ENCODE results near the gene JOSD2. TPM values are rescaled to one million over a fixed set of nuclear protein-coding genes. Genes with fewer than 3 reads are reported as not detected.

The JOSD2 gene
- total RNA-seq, 6 donors from 2014 or later = 22.6 to 59.2 (median 40.1) TPM

- ATAC-seq (ENCODE audit: low FRiP score in 2 of 2) (no peak), DNase-seq (peak in 1 of 2 donors; percentile 85)
- Histone ChIP-seq H3K4me3 (no peak overlapping the region), H3K4me1 (peaks cover 8 to 19% (median 12%) of the 10 kb centered on the region in 4 donors), H3K27ac (no peak overlapping the region), H3K27me3 (no peaks in the 10 kb centered on the region), H3K36me3 (peaks cover 0 to 10% (median 3%) of the 10 kb centered on the region in 4 donors), H3K9me3 (no peaks in the 10 kb centered on the region)
- TF ChIP-seq EP300 (IDR thresholded peaks at IDR 0.05) (no peak), POLR2AphosphoS5 (IDR thresholded peaks at IDR 0.05) (no peak), CTCF (IDR thresholded peaks at IDR 0.05) (no peak), POLR2A (IDR thresholded peaks at IDR 0.05) (no peak)
- 96% methylated on average over 11 to 29 of the region's 30 CpGs for WGBS, 2 donors
Measured at GRCh38 chr19:50505856-50506611, 5.0 kb downstream of the JOSD2 start.

GRCh38 chr19:50501568-50502475, 9.2 kb downstream of the JOSD2 start:
- no peak overlapping the region for H3K27ac ChIP-seq

GRCh38 chr19:50501186-50501567, 9.8 kb downstream of the JOSD2 start:
- Histone ChIP-seq H3K27ac (no peak overlapping the region), H3K4me3 (no peak overlapping the region), H3K4me1 (peaks cover 0 to 17% (median 8%) of the 10 kb centered on the region in 4 donors), H3K36me3 (peaks cover 0 to 7% (median 3%) of the 10 kb centered on the region in 4 donors), H3K9me3 (no peaks in the 10 kb centered on the region), H3K27me3 (no peaks in the 10 kb centered on the region)
- DNase-seq = no peak
- peak; percentile 5 to 33 for ATAC-seq (ENCODE audit: low FRiP score in 2 of 2)
- WGBS, 2 donors = 70 to 86% methylated on average over 2 to 12 of the region's 12 CpGs
- TF ChIP-seq POLR2AphosphoS5 (IDR thresholded peaks at IDR 0.05) (no peak), CTCF (IDR thresholded peaks at IDR 0.05) (no peak), POLR2A (IDR thresholded peaks at IDR 0.05) (no peak), EP300 (IDR thresholded peaks at IDR 0.05) (no peak)

More at GRCh38 chr19:50501568-50502475, 9.2 kb downstream of the JOSD2 start:
- peaks cover 0 to 10% (median 3%) of the 10 kb centered on the region in 4 donors for H3K36me3 ChIP-seq
- H3K9me3 ChIP-seq = no peaks in the 10 kb centered on the region
- no peaks in the 10 kb centered on the region for H3K27me3 ChIP-seq
- H3K4me3 ChIP-seq = no peak overlapping the region
- H3K4me1 ChIP-seq = peaks cover 0 to 17% (median 8%) of the 10 kb centered on the region in 4 donors
- ATAC-seq (ENCODE audit: low FRiP score in 2 of 2) (peak; percentile 12 to 47), DNase-seq (no peak)
- no peak for TF ChIP-seq POLR2AphosphoS5 (IDR thresholded peaks at IDR 0.05)
- no peak for TF ChIP-seq POLR2A (IDR thresholded peaks at IDR 0.05)
- no peak for TF ChIP-seq EP300 (IDR thresholded peaks at IDR 0.05)
- no peak for TF ChIP-seq CTCF (IDR thresholded peaks at IDR 0.05)
- 60 to 67% methylated on average over 25 of the region's 25 CpGs for WGBS, 2 donors

- Histone ChIP-seq H3K4me3 (no peak overlapping the region), H3K9me3 (no peaks in the 10 kb centered on the region), H3K36me3 (peaks cover 0 to 3% (median under 1%) of the 10 kb centered on the region in 4 donors), H3K4me1 (peaks cover 0 to 17% (median 8%) of the 10 kb centered on the region in 4 donors), H3K27me3 (no peaks in the 10 kb centered on the region), H3K27ac (no peak overlapping the region)
- DNase-seq (no peak), ATAC-seq (ENCODE audit: low FRiP score in 2 of 2) (peak; percentile 33 to 64)
- no peak for TF ChIP-seq CTCF (IDR thresholded peaks at IDR 0.05)
- TF ChIP-seq EP300 (IDR thresholded peaks at IDR 0.05) = no peak
- no peak for TF ChIP-seq POLR2A (IDR thresholded peaks at IDR 0.05)
- TF ChIP-seq POLR2AphosphoS5 (IDR thresholded peaks at IDR 0.05) = no peak
- WGBS, 2 donors = 64 to 67% methylated on average over 9 to 10 of the region's 10 CpGs
Measured at GRCh38 chr19:50500753-50501151, 10.2 kb downstream of the JOSD2 start.
